NCI-H526 (cell line): ENCODE results near the gene NDUFB3.
"Not testable (repeated sequence)": the region's sequence is repeated elsewhere in the genome, so short reads cannot be mapped to it uniquely, and the experiment has no call there.

Experiments used
- DNase-seq, 2 experiments: peaks; one replicate each; lab custom pipeline; 2025; lab: John Stamatoyannopoulos, UW

NDUFB3 gene

DNA sequence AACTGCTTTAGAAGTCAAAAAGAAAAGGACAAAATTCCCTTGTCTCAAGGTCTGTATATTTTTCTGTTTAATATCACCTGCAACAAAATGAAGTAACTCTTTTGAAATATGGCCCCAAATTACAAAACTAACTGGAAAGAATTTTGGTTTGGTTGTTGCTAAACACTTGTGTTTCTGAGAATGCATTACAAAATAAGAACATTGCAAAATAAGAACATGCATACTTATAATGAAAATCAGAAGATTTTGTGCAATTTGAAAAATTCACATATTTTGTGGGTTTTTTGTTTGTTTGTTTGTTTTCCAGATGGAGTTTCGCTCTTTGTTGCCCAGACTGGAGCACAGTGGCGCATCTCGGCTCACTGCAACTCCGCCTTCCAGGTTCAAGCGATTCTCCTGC is 21.8 kb downstream of the NDUFB3 start:
- no peak for DNase-seq

- no peak for DNase-seq
Observed at GRCh38 chr2:201100497-201100896, 28.7 kb downstream of the NDUFB3 start.

- no peak for DNase-seq
Observed at GRCh38 chr2:201105759-201106158, 34.0 kb downstream of the NDUFB3 start.

DNA sequence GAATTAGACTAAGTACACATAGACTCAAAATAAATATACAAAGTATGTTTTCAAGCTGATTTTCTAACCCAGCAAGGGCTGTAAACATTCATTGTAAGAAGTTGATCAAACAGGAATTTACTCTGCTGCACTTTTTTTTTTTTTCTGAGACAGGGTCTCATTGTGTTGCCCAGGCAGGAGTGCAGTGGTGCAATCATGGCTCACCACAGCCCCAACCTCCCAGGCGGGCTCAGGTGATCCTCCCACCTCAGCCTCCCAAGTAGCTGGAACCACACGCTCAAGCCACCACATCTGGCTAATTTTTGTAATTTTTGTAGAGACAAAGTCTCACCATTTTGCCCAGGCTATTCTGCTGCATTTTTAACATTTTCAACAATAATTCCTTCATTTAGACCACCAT is 35.8 kb downstream of the NDUFB3 start:
- DNase-seq, result no peak

- no peak for DNase-seq
Observed at GRCh38 chr2:201108341-201108740, 36.5 kb downstream of the NDUFB3 start.

DNA sequence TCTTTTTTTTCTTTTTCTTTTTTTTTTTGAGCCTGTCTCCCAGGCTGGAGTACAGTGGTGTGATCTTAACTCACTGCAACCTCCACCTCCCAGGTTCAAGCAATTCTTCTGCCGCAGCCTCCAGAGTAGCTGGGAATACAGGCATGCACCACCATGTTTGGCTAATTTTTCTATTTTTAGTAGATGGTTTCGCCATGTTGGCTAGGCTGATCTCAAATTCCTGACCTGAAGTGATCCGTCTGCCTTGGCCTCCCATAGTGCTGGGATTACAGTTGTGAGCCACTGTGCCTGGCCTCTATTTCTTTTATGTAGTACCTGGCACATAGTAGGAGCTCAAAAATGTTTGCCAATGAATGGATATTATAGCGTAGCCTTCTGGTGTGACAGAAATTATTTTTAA is 37.4 kb downstream of the NDUFB3 start:
- DNase-seq, result no peak

DNA sequence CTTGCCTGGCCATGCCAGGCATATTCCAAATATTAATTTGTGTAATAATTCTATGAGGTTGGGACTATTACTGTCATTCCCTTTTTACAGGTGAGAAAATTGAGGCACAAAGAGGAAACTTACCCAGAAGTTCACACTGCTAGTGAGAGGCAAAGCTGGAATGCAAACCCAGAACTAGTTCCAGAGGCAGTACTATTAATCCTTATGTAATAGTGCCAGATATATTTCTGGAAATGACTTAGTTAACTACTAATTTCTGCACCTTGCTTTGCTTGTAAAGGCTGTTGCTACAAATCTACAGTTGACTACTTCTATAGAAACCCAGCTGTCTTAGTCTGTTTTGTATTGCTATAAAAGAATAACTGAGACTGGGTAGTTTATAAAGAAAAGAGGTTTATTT is 38.8 kb downstream of the NDUFB3 start:
- no peak for DNase-seq

DNA sequence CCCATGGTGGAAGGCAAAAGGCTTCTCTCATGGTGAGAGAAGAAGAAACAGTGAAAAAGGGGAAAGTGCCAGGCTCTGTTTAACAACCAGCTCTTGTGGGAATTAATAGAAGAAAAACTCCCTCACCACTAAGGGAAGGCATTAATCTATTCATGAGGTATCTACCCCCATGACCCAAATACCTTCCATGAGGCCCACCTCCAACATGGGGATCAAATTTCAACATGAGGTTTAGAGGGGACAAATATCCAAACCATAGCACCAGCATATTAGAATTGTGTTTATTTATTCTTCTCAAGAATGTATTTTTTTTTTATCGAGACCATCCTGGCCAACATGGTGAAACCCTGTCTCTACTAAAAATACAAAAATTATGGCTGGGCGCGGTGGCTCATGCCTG is 39.3 kb downstream of the NDUFB3 start:
- DNase-seq, result no peak

DNA sequence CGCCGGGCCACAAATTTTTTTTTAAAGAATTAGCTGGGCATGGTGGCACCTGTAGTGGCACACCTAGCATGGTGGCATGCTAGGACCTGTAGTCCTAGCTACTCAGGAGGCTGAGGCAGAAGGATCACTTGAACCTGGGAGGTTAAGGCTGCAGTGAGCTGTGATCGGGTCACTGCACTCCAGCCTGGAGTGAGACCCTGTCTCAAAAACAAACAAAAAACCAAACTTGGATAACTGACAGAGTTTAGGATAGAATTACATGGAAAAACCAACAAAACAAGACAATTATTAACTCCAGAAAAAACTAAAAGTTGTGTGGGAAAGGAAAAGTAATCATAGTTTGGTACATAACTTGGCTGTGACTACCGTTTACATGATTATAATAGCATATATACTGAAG is 42.5 kb downstream of the NDUFB3 start:
- DNase-seq, result no peak

DNA sequence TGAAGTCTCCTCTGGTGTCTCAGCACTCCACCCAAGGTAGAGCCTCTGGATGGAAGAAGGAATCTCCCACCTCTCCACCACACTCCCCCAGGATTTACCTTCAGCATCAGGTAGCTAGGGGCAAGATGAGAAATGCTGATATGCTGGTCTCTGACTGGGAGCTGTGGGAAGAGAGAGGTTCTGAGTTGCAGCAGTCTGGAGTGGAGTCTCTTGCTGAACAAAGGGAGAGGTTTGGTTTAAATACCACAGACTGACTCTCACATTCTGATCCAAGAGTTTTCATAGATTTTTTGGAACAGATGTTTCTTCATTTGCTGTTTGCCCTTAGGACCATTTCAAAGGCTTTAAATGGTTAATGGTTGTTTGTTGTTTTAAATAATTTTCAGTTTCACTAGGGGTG is 43.0 kb downstream of the NDUFB3 start:
- DNase-seq, result no peak

DNA sequence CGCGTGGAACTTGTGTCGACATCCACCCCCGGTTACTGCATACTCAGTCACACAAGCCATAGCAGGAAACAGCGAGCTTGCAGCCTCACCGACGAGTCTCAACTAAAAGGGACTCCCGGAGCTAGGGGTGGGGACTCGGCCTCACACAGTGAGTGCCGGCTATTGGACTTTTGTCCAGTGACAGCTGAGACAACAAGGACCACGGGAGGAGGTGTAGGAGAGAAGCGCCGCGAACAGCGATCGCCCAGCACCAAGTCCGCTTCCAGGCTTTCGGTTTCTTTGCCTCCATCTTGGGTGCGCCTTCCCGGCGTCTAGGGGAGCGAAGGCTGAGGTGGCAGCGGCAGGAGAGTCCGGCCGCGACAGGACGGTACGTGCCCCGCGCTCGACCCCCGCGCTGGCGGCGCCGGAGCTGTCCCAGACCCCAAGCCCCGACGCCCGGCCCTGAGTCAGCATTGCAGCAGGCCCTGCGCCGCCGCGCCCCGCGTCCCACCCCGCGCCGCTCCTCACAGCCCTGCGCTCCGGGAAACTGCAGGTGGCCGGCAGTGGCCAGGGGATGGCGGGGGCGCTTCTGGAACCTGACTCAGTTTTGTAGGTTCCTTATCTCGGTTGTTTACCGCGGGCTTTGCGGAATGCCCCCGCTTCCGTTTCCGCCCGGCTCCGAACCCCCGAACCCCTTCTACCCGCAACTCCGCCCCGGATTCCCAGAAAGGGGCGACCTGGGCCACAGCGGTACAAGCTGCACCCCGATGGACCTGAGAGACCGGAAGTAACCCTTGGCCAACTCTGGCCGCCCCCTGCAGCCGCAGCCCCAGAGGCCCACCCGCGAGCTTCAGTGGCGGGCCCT is 44.5 kb downstream of the NDUFB3 start, which contains the start of gene CFLAR:
CFLAR (plus strand) TSS at position 50 of the 844 bp plus-strand sequence. CDS start 13,702 bp downstream, outside the sequence.
- peak; percentile 69 to 79 for DNase-seq

DNA sequence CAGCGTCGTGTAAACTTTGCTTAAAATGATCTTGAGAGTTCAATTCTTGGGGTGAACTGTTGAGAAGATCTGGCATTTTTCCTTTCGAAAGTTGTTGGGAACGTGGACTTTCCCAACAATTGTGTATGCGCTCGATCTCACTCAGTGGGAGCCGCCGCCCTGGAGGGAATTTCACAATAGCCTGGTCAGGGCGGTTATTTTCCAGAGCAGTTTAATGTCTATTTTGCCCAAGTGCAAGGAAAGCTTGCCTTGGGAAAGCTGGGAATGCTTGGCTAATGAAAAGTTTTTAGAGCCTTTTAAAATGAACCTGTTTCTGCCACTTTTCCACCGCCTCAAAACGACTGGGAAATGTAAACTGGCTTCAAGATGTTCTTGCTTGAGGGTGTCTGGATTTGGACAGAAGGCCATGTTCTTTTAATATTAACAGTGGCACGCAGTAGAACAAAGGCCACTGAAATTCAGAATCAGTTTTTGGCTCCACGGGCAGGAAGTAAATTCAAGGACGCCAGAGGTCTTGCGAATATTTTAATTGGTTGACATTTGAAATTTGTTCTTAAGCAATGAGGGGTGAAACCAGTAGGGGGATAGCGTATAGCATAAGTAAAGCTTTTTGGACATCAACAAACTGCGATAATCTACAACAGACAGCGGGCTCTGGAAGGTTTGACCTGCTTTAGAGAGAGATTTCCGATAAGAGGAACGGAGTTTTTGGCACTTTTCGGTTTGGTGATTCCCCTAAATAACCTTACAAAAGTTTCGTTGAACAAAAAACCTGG is 45.3 kb downstream of the NDUFB3 start:
- DNase-seq, result peak; percentile 42 to 67

GRCh38 chr2:201117735-201118094 is 45.9 kb downstream of the NDUFB3 start:
- DNase-seq, result not testable (repeated sequence)

- DNase-seq, result peak; percentile 70 to 92
Observed at GRCh38 chr2:201118121-201118960, 46.5 kb downstream of the NDUFB3 start.

DNA sequence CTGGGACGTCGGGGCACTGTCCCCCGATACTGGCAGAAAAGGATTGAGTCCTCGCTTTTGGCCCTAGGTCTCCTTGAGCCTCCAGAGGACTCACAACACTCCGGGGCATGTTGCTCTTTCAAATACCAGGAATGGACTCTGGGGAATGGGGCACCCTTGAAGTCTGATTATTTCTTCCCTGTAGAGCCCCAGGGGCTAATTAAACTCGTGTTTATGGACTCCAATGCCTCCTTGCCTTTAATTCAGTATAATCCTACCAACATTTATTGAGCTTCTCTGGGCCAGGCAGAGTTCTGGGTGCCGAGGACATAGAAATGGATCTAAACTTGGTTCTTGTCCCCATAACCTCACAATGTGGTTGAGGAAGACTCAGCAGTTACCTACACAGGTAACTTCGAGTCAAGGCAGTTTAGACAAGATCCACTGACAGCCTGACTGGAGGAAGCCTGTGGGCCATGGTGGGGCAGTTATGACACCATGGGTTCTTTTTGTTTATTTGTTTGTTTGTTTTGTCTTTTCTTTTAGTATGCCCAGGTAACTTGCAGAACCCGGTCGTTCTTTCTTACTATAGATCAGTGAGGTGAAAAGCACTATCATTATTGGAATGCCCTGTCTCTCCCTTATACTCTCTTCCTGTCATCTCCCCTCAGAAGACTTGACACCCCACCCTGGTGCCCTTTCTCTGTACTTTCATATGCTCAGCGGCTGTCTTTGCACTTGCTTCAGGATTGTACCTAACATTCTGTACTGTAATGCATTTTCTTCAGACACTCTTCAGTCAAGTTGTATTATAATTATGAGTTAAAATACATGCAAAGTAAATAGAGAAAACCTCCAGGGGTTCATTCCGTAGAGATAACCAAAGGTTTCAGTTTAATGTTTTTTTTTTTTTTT is 47.4 kb downstream of the NDUFB3 start:
- DNase-seq, result peak; percentile 33 to 68

DNA sequence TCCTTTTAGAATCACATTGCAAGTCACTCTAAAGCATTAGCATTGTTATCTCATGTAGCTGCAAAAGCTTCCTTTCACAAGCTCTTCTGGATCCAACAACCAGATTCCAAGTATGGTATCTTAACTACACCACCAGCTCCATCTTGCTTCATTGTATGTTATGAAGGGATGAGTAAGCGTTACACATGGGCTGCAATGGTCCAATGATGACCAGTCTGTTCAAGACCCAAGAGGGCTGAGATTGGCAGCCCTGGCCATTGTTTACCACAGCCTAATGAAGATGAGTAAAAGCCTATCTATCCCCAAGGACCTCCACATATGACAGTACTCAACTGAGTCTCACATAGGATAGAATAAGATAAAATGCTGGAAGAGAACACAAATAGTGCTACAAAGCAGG is 50.5 kb downstream of the NDUFB3 start:
- no peak for DNase-seq

DNA sequence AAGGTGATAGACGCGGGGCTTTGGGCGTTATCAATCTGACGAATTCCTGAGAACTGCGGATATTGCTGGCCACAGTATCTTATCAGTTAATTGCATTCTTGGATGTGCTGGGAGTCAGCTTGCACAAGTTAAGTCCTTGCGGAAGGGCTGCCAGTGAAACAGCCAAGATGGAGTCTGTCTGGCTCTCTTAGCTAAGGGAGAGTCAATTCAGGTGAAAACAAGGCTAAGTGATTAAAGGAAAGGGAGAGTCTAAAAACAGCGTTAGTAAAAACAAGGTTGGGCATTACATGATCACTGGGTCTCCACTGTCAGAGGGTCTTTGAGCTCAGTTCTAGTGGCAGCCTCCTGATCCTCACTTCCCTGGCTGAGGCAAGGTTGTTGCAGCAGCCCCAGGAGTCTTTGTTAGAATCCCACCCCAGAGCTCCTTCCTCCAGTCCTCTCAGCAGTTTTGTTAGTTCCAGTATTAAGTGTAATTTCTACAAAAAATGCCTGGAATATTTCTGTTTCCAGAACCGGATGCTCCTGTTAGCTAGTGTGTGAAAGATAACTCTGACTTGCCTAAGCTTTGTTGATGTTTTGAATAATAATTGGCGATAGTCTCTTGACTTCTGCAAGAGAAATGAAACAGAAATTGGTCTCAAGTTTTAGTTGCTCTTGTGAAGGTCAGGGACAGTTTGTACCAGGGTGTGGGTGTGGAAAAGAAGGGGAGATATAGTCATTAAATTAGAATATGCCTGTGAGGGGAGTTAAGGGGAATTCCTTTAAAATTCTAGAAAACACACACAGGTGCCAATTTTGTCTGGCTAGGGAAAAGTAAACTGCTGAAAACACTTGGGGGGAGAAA is 54.7 kb downstream of the NDUFB3 start:
- DNase-seq, result no peak

DNA sequence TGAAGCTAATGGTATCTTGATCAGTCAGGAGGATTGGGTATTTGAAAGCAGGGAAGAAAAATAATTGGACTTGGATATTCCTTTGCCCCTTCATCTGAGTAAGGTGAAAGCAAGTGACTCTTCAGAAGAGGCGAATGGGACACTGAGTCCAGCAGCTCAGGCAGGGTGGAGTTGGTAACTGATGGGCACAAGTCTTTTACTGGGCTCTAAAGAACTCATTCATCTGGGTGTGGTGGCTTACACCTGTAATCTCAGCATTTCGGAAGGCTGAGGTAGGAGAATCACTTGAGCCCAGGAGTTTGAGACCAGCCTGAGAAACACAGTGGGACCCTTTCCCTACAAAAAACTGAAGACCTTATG is 55.3 kb downstream of the NDUFB3 start:
- no peak for DNase-seq

GRCh38 chr2:201127570-201127969 is 55.8 kb downstream of the NDUFB3 start:
- no peak for DNase-seq

GRCh38 chr2:201128033-201128432 is 56.2 kb downstream of the NDUFB3 start:
- DNase-seq, result no peak
